Measurements from ENCODE around the gene CCDC73. TPM values are rescaled to one million over a fixed set of nuclear protein-coding genes. Genes with fewer than 3 reads are reported as not detected.
"Not testable (repeated sequence)": the region's sequence is repeated elsewhere in the genome, so short reads cannot be mapped to it uniquely, and the experiment has no call there.

The CCDC73 gene
- total RNA-seq, 4 donors from 2014 or later, result 0.21 to 3.3 (median 0.59) TPM

DNA sequence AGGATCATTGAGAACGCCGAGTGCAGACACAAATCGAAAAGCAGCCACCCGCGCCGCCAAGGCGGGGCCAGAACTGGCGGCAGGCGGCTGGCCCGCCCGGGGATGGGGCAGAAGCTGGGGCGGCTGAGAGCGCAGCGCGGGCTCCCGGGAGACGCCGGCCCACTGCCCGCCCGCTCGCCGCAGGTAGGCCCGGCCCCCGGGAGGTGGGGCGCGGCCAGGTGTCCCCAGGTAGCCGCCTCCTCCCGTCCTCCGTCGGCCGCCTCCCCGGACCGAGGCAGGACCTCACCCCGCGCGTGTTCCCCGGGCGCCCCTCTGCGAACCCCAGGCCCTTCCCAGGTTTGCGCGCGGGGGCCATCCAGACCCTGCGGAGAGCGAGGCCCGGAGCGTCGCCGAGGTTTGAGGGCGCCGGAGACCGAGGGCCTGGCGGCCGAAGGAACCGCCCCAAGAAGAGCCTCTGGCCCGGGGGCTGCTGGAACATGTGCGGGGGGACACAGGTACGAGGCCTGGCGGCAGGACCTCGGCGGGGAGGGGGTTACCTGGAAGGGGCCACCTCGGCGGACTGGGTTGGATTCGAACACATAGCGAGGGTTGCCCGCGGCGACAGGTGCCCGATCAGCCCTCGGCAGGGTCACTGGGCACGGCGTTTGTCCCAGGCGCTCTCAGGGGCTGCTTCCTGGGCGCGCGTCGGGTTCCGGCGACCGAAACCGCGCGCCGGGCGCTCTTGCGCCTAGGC lies 35.4 kb upstream of the CCDC73 start, which contains the start of gene PRRG4:
TSS of gene PRRG4 (plus strand) at position 248 of the 733 bp plus-strand sequence. CDS start 603 bp downstream, outside the sequence.
- H3K27ac ChIP-seq, result peak within 1 kb of the TSS; percentile 64 to 90 (median 86)
- no peaks in the 10 kb centered on the region for H3K36me3 ChIP-seq
- H3K27me3 ChIP-seq, result no peaks in the 10 kb centered on the region
- no peaks in the 10 kb centered on the region for H3K9me3 ChIP-seq
- peak; percentile 27 to 40 for DNase-seq (ENCODE audit: low spot score in 2 of 2)
- WGBS, 2 donors, result 1 to 3% methylated on average over 60 to 68 of the region's 85 CpGs
- TF ChIP-seq, protein P1, sequence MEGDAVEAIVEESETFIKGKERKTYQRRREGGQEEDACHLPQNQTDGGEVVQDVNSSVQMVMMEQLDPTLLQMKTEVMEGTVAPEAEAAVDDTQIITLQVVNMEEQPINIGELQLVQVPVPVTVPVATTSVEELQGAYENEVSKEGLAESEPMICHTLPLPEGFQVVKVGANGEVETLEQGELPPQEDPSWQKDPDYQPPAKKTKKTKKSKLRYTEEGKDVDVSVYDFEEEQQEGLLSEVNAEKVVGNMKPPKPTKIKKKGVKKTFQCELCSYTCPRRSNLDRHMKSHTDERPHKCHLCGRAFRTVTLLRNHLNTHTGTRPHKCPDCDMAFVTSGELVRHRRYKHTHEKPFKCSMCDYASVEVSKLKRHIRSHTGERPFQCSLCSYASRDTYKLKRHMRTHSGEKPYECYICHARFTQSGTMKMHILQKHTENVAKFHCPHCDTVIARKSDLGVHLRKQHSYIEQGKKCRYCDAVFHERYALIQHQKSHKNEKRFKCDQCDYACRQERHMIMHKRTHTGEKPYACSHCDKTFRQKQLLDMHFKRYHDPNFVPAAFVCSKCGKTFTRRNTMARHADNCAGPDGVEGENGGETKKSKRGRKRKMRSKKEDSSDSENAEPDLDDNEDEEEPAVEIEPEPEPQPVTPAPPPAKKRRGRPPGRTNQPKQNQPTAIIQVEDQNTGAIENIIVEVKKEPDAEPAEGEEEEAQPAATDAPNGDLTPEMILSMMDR (IDR thresholded peaks at IDR 0.05), result no peak
- TF ChIP-seq POLR2A (IDR thresholded peaks at IDR 0.05), result peak in 1 of 2 donors; percentile 69
- peak within 1 kb of the TSS; percentile 48 to 72 (median 70) for H3K4me3 ChIP-seq
- H3K4me1 ChIP-seq, result peaks cover 0 to 32% (median 6%) of the 10 kb centered on the region in 4 donors

DNA sequence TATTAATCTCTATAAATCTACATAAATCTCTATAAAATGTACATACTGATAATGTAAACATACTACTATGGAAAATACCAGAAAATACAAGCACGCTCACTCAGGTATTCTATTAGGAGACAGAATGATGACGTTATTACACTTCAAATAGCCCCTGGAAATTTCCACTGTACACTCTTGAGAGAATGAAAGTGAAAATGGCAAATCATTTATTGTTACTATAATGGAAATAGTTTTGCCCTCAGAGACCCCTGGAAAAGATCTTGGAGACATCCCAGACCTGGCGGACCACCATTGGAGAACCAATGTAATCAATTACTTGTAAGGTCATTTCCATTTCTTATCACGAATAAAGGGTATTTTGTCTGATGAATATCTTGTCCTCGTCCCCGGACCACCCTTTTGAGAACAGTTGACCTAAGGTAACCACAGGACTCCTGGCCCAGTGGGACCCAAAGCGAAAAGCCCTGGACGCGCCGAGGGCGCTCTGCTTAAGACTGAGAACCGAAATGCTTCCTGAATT lies 34.8 kb upstream of the CCDC73 start:
- no peak for DNase-seq (ENCODE audit: low spot score in 2 of 2)
- H3K27ac ChIP-seq, result peak overlapping the region; percentile 64 to 90 (median 86)
- TF ChIP-seq POLR2A (IDR thresholded peaks at IDR 0.05), result no peak
- TF ChIP-seq EP300 (IDR thresholded peaks at IDR 0.05), result peak in 1 of 2 donors; percentile 84
- no peaks in the 10 kb centered on the region for H3K9me3 ChIP-seq
- peaks cover 0 to 32% (median 6%) of the 10 kb centered on the region in 4 donors for H3K4me1 ChIP-seq
- H3K4me3 ChIP-seq, result peak overlapping the region; percentile 48 to 72 (median 70)
- no peaks in the 10 kb centered on the region for H3K36me3 ChIP-seq
- H3K27me3 ChIP-seq, result no peaks in the 10 kb centered on the region
- WGBS, 2 donors, result 6 to 8% methylated on average over 12 of the region's 12 CpGs

- Histone ChIP-seq H3K4me1 (peaks cover 0 to 32% (median 6%) of the 10 kb centered on the region in 4 donors), H3K27me3 (no peaks in the 10 kb centered on the region), H3K27ac (peak overlapping the region; percentile 49 to 90 (median 69)), H3K36me3 (no peaks in the 10 kb centered on the region), H3K4me3 (no peak overlapping the region), H3K9me3 (no peaks in the 10 kb centered on the region)
- TF ChIP-seq, protein P1 (IDR thresholded peaks at IDR 0.05), result no peak
- TF ChIP-seq EP300 (IDR thresholded peaks at IDR 0.05), result peak; percentile 65 to 72
- no peak for DNase-seq (ENCODE audit: low spot score in 2 of 2)
- 35 to 44% methylated on average over 1 of the region's 1 CpG for WGBS, 2 donors
Observed at GRCh38 chr11:32827276-32827675, 32.8 kb upstream of the CCDC73 start.

- no peak for TF ChIP-seq EP300 (IDR thresholded peaks at IDR 0.05)
- TF ChIP-seq, protein P1 (IDR thresholded peaks at IDR 0.05), result no peak
- no peak for TF ChIP-seq POLR2A (IDR thresholded peaks at IDR 0.05)
- H3K4me1 ChIP-seq, result peaks cover 0 to 32% (median 6%) of the 10 kb centered on the region in 4 donors
- 38 to 66% methylated on average over 3 of the region's 3 CpGs for WGBS, 2 donors
- H3K27me3 ChIP-seq, result no peaks in the 10 kb centered on the region
- H3K27ac ChIP-seq, result peak overlapping the region in 3 of 4 donors; percentile 4 to 90 (median 87)
- DNase-seq (ENCODE audit: low spot score in 2 of 2), result no peak
- no peaks in the 10 kb centered on the region for H3K9me3 ChIP-seq
- no peaks in the 10 kb centered on the region for H3K36me3 ChIP-seq
- H3K4me3 ChIP-seq, result no peak overlapping the region
Observed at GRCh38 chr11:32826113-32826512, 31.7 kb upstream of the CCDC73 start.

DNA sequence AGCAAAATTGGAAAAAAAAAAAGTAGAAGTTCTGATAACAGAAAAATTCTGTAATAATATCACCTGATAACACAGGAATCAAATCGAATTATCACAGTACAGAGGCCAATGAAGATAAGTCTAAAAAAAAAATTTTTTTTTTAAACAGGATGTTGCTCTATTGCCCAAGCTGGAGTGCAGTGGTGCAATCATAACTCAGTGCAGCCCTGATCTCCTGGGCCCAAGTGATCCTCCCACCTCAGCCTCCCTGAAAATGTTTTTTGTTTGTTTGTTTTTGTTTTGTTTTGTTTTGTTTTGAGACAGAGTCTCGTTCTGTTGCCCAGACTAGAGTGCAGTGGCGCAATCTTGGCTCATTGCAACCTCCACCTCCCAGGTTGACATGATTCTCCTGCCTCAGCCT lies 29.2 kb upstream of the CCDC73 start:
- H3K4me3 ChIP-seq; H3K9me3 ChIP-seq; H3K27me3 ChIP-seq; H3K36me3 ChIP-seq; DNase-seq (ENCODE audit: low spot score in 2 of 2): not testable (repeated sequence)
- 81 to 84% methylated on average over 3 of the region's 3 CpGs for WGBS, 2 donors
- Histone ChIP-seq H3K4me1 (peaks cover 0 to 18% (median 0%) of the 10 kb centered on the region in 4 donors), H3K27ac (peak overlapping the region in 1 of 4 donors; percentile 66)

- Histone ChIP-seq H3K27me3 (no peaks in the 10 kb centered on the region), H3K36me3 (no peaks in the 10 kb centered on the region), H3K9me3 (no peaks in the 10 kb centered on the region), H3K4me3 (no peak overlapping the region), H3K4me1 (peaks cover 0 to 4% (median 0%) of the 10 kb centered on the region in 4 donors), H3K27ac (peak overlapping the region in 1 of 4 donors; percentile 48)
- TF ChIP-seq EP300 (IDR thresholded peaks at IDR 0.05) (no peak), POLR2A (IDR thresholded peaks at IDR 0.05) (no peak)
- TF ChIP-seq, protein P1 (IDR thresholded peaks at IDR 0.05), result no peak
- DNase-seq (ENCODE audit: low spot score in 2 of 2), result no peak
- 46 to 50% methylated on average over 5 of the region's 5 CpGs for WGBS, 2 donors
Observed at GRCh38 chr11:32821917-32822560, 27.6 kb upstream of the CCDC73 start.

Data from tibial nerve (tissue), 4 donors.